Ovary (tissue), 3 donors: ENCODE measurements around the gene PLA2G2E.

ENCODE experiments used
- EP300 ChIP-seq: sonication (generic); formaldehyde crosslinking; IDR thresholded peaks from one replicate; pipeline ENCODE4 v1.6.1; 2017; ENCODE audit warnings: antibody characterized with exemption
- POLR2A ChIP-seq: fragments of 450-650 bp; IDR thresholded peaks from one replicate; pipeline ENCODE4 v1.6.1; 2017; ENCODE audit warnings: antibody characterized with exemption, mild to moderate bottlenecking, moderate library complexity
- TF ChIP-seq, protein P1 (sequence below), 3 donors: fragments of 450-650 bp in 2 of 3; fragments of 200-600 bp in 1 of 3; IDR thresholded peaks; one replicate each; pipeline versions ENCODE4 v1.5.1 to v1.8.0; 2016 to 2022; ENCODE audit warnings: antibody characterized with exemption in 3 of 3, mild to moderate bottlenecking in 1 of 3
- donor health status: DM: no; HTN: no; CAD: no.

DNA sequence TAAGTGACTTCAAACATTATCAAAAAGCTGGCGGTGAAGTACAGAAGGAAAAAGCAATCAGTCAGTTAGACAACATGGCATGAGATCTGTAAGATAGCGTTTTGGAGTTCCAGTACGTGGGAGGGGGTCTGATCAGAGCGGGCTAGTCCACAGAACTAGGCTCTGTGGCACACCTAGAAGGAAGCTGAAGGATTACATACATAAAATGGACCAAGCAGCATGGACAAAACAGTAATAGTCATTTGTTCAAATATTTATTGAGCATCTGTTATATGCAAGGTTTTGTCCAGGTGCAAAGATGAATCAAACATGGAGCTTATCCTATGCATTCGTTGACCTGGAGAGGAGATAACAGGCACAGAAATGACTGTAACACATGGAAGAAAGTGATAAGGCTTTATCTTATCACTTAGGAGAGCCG lies 22.9 kb upstream of the PLA2G2E start:
- TF ChIP-seq, protein P1, sequence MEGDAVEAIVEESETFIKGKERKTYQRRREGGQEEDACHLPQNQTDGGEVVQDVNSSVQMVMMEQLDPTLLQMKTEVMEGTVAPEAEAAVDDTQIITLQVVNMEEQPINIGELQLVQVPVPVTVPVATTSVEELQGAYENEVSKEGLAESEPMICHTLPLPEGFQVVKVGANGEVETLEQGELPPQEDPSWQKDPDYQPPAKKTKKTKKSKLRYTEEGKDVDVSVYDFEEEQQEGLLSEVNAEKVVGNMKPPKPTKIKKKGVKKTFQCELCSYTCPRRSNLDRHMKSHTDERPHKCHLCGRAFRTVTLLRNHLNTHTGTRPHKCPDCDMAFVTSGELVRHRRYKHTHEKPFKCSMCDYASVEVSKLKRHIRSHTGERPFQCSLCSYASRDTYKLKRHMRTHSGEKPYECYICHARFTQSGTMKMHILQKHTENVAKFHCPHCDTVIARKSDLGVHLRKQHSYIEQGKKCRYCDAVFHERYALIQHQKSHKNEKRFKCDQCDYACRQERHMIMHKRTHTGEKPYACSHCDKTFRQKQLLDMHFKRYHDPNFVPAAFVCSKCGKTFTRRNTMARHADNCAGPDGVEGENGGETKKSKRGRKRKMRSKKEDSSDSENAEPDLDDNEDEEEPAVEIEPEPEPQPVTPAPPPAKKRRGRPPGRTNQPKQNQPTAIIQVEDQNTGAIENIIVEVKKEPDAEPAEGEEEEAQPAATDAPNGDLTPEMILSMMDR (IDR thresholded peaks at IDR 0.05): no peak
- TF ChIP-seq POLR2A: no peak
- TF ChIP-seq EP300: no peak
